Heart left ventricle (tissue), 13 donors: ENCODE measurements around the gene MTFMT.

Experiments used
- CTCF ChIP-seq, 12 donors: fragments of 200-600 bp; sonication (generic) in 4 of 12; IDR thresholded peaks; one replicate each; pipeline versions ENCODE4 v1.5.0 to v1.8.0; 2018 to 2022; ENCODE audit warnings: antibody characterized with exemption in 12 of 12, mild to moderate bottlenecking in 5 of 12
- POLR2A ChIP-seq, 2 donors: fragments of 450-650 bp; IDR thresholded peaks; one replicate each; pipeline ENCODE4 v1.6.1; 2017; ENCODE audit warnings: antibody characterized with exemption in 2 of 2, mild to moderate bottlenecking in 2 of 2, moderate library complexity in 2 of 2
- donor health status: ischemic (EF 13 %, LVEDD 7.1; RV severe dilation, severe dysfunction).
- donor health status: DM: no; HTN: yes; CAD: no.
- donor health status: DM: no; HTN: no; CAD: no.
- donor health status: ischemic (EF 25% LVEDD 6.9; RV normal size, moderate dysfunction).
- donor health status: ischemic (EF 25% LVEDD 5.7; RV mildly dilated, moderate dysfunction).
- donor health status: ischemic (EF 35%, LVEDD 5.7; RV mildly dilated, moderate dysfunction).
- donor health status: nonischemic (EF 11% LVEDD 7.7; RV severe dilation, severe dysfunction).
- donor health status: DM: yes; HTN: yes; CAD: no.
- donor health status: PGD.
- donor health status: ischemic (EF 29% LVEDD 5.4; RV normal size, mild dysfunction).
- donor health status: nonischemic (EF 23%, LVEDD 6.1; RV moderate dilation, normal function).

- TF ChIP-seq CTCF (IDR thresholded peaks at IDR 0.05) (no peak), POLR2A (IDR thresholded peaks at IDR 0.05) (no peak)
These were observed 26.7 kb upstream of the MTFMT start for GRCh38 chr15:65056106-65056505.
